Measurements from ENCODE around the gene RYR1. TPM values are rescaled to one million over a fixed set of nuclear protein-coding genes. Genes with fewer than 3 reads are reported as not detected.
"Not testable (repeated sequence)": the region's sequence is repeated elsewhere in the genome, so short reads cannot be mapped to it uniquely, and the experiment has no call there.

RYR1 gene
- total RNA-seq, 1 experiment from 2014 or later: 34.2 TPM

- ATAC-seq: no peak
- no peaks in the 10 kb centered on the region for H3K36me3 ChIP-seq (ENCODE audit: control insufficient read depth, insufficient read depth, low read length)
- intact Hi-C loops (cut with micrococcal nuclease; ENCODE audit: unreplicated experiment): no loop called here
- in situ Hi-C loops (cut with HindIII; ENCODE audit: low pct_unique_long_range_greater_than_20kb, low sequenced_read_pairs): no loop called here
- no peak overlapping the region for H3K4me3 ChIP-seq (ENCODE audit: low read depth in 2 of 2, low read length in 2 of 2)
- DNase-seq (ENCODE audit: low read depth, low spot score): no peak
- TF ChIP-seq TCF7L2 (IDR thresholded peaks at IDR 0.05; ENCODE audit: low read depth, low read length): no peak
- no peak for TF ChIP-seq CTCF (IDR thresholded peaks at IDR 0.05)
- no peak for TF ChIP-seq SIN3A (IDR thresholded peaks at IDR 0.05; ENCODE audit: borderline replicate concordance, insufficient read depth, low read depth, low read length)
- no TSS peak for BruUV-seq (replicated peaks)
- ChIA-PET POLR2A (no interaction called here), CTCF (interaction anchor here (1.5 kb wide), 1 partner anchor 9 kb away, joined by 5 read pairs; the partner anchor contains the start of gene FAM98C)
- H3K9me3 ChIP-seq (ENCODE audit: control insufficient read depth, insufficient read depth, low read depth, low read length): no peaks in the 10 kb centered on the region
- no peaks in the 10 kb centered on the region for H3K27me3 ChIP-seq (ENCODE audit: control insufficient read depth, insufficient read depth, low read length)
- H3K4me1 ChIP-seq (ENCODE audit: control insufficient read depth, insufficient read depth, low read length): no peaks in the 10 kb centered on the region
- H3K27ac ChIP-seq (ENCODE audit: low read length): no peak overlapping the region
Observed at GRCh38 chr19:38411041-38411712, 22.3 kb upstream of the RYR1 start.

DNA sequence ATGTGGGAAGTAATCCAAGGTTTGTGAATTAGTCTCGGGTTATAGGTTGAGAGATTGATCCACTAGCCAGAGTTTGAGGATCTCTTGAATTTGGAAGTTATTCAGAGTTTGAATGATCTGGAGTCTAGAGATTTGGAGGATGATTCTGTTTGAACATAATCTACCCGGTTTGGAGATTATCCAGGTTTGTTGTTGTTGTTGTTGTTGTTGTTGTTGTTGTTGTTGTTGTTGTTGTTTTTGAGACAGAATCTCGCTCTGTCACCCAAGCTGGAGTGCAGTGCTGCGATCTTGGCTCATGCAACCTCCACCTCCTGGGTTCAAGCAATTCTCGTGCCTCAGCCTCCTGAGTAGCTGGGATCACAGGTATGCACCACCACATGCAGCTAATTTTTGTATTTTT, 21.6 kb upstream of the RYR1 start:
- not testable (repeated sequence) for BruUV-seq (replicated peaks)

GRCh38 chr19:38412491-38412890, 21.0 kb upstream of the RYR1 start:
- POLR2A ChIA-PET: interaction anchor here (0.7 kb wide), 1 partner anchor 425 kb away, joined by 4 read pairs; no protein-coding TSS in a partner anchor

More for the DNA sequence above, 21.6 kb upstream of the RYR1 start:
- in situ Hi-C loops (cut with HindIII; ENCODE audit: low pct_unique_long_range_greater_than_20kb, low sequenced_read_pairs); H3K27ac ChIP-seq (ENCODE audit: low read length); DNase-seq (ENCODE audit: low read depth, low spot score); ATAC-seq; H3K4me3 ChIP-seq (ENCODE audit: low read depth in 2 of 2, low read length in 2 of 2); intact Hi-C loops (cut with micrococcal nuclease; ENCODE audit: unreplicated experiment); H3K9me3 ChIP-seq (ENCODE audit: control insufficient read depth, insufficient read depth, low read depth, low read length); H3K36me3 ChIP-seq (ENCODE audit: control insufficient read depth, insufficient read depth, low read length); H3K27me3 ChIP-seq (ENCODE audit: control insufficient read depth, insufficient read depth, low read length); H3K4me1 ChIP-seq (ENCODE audit: control insufficient read depth, insufficient read depth, low read length): not testable (repeated sequence)
- ChIA-PET POLR2A (interaction anchor here (0.7 kb wide), 1 partner anchor 426 kb away, joined by 4 read pairs; no protein-coding TSS in a partner anchor), CTCF (interaction anchor here (1.5 kb wide), 1 partner anchor 9 kb away, joined by 5 read pairs; the partner anchor contains the start of gene FAM98C)

More at GRCh38 chr19:38412491-38412890, 21.0 kb upstream of the RYR1 start:
- Histone ChIP-seq H3K27me3 (ENCODE audit: control insufficient read depth, insufficient read depth, low read length) (no peaks in the 10 kb centered on the region), H3K9me3 (ENCODE audit: control insufficient read depth, insufficient read depth, low read depth, low read length) (no peaks in the 10 kb centered on the region), H3K4me3 (ENCODE audit: low read depth in 2 of 2, low read length in 2 of 2) (no peak overlapping the region), H3K27ac (ENCODE audit: low read length) (no peak overlapping the region), H3K36me3 (ENCODE audit: control insufficient read depth, insufficient read depth, low read length) (no peaks in the 10 kb centered on the region), H3K4me1 (ENCODE audit: control insufficient read depth, insufficient read depth, low read length) (no peaks in the 10 kb centered on the region)
- no TSS peak for BruUV-seq (replicated peaks)
- CTCF ChIA-PET: no interaction called here
- DNase-seq (ENCODE audit: low read depth, low spot score) (no peak), ATAC-seq (no peak)
- intact Hi-C loops (cut with micrococcal nuclease; ENCODE audit: unreplicated experiment) (no loop called here), in situ Hi-C loops (cut with HindIII; ENCODE audit: low pct_unique_long_range_greater_than_20kb, low sequenced_read_pairs) (no loop called here)
- TF ChIP-seq REST (IDR thresholded peaks at IDR 0.05; ENCODE audit: insufficient read depth in 1 of 2, low read depth in 2 of 2, low read length in 1 of 2): no peak
- TF ChIP-seq TCF7L2 (IDR thresholded peaks at IDR 0.05; ENCODE audit: low read depth, low read length): no peak
- TF ChIP-seq POLR2AphosphoS5 (IDR thresholded peaks at IDR 0.05; ENCODE audit: low read depth, low read length): no peak
- no peak for TF ChIP-seq SIN3A (IDR thresholded peaks at IDR 0.05; ENCODE audit: borderline replicate concordance, insufficient read depth, low read depth, low read length)
- no peak for TF ChIP-seq CTCF (IDR thresholded peaks at IDR 0.05)
